ENCODE data around the gene LEFTY1. TPM values are rescaled to one million over a fixed set of nuclear protein-coding genes. Genes with fewer than 3 reads are reported as not detected.
A peak's percentile ranks its signal among the peaks of the same experiment; 100 is the strongest.

LEFTY1 gene
- total and polyA plus RNA-seq, 2 of the 13 experiments (the other 11 are each of a cell fraction or from before 2014, with no cell fraction given): 0.29 to 0.79 TPM

- intact Hi-C loops (cut with micrococcal nuclease; ENCODE audit: unreplicated experiment): loop anchor here (5.0 to 10.0 kb wide), 3 partner anchors 33 to 95 kb away; partner anchors contain the start of gene PYCR2
- in situ Hi-C loops (cut with HindIII; ENCODE audit: extremely low pct_ligation_motif_present, low pct_unique_long_range_greater_than_20kb): no loop called here
- TF ChIP-seq ZNF230 (CRISPR knock-in tag; IDR thresholded peaks at IDR 0.05) (0 out of 2 replicates have a peak, but pooled peaks have one; percentile 3), KDM1A (CRISPR knock-in tag; IDR thresholded peaks at IDR 0.05) (no peak)
- Histone ChIP-seq H3K4me2 (ENCODE audit: low read depth, low read length) (peak overlapping the region; percentile 100), H3K4me1 (ENCODE audit: insufficient read depth, low read length) (peaks cover 55% of the 10 kb centered on the region), H3K36me3 (replicated peaks in 1 of 2; ENCODE audit: control insufficient read depth in 1 of 2, insufficient read depth in 2 of 2, low read length in 2 of 2) (peaks cover 2 to 18% of the 10 kb centered on the region in 2 experiments; a peak in 4 of 5 replicates), H3K9me3 (ENCODE audit: low read length) (no peaks in the 10 kb centered on the region), H3K79me2 (ENCODE audit: insufficient read depth, low read length) (peaks cover 37% of the 10 kb centered on the region), H2AFZ (ENCODE audit: low read length) (no peak overlapping the region), H3K4me3 (replicated peaks in 1 of 3; ENCODE audit: insufficient read depth in 1 of 3, low read depth in 2 of 3, low read length in 3 of 3) (peak overlapping the region in 1 of 3 experiments; percentile 93; a peak in 2 of 6 replicates), H3K9ac (ENCODE audit: insufficient read depth, low read depth, low read length) (peak overlapping the region; percentile 88), H4K20me1 (ENCODE audit: insufficient read depth, low read length) (peaks cover 20% of the 10 kb centered on the region), H3K27me3 (ENCODE audit: control insufficient read depth in 1 of 2, insufficient read depth in 2 of 2, low read length in 2 of 2) (no peaks in the 10 kb centered on the region; a peak in 1 of 5 replicates), H3K27ac (ENCODE audit: extremely low read length, insufficient read depth, low read length) (peak overlapping the region; percentile 80)
- WGBS (ENCODE audit: low lambda C conversion rate): 58% methylated on average over 5 of the region's 8 CpGs
- no TSS peak for BruUV-seq (replicated peaks)
- DNase-seq (ENCODE audit: low spot score): peak; percentile 21
- ATAC-seq: no peak
- FAIRE-seq: no peak
- ChIA-PET POLR2A (interaction anchor here (3.9 to 4.6 kb wide), 3 partner anchors 11 to 68 kb away, joined by 28 to 42 read pairs (median 29); partner anchors contain the start of genes EPHX1, LEFTY1 and PYCR2), CTCF (ENCODE audit: low intra/inter-chr PET ratio, low total read pairs) (interaction anchor here (1.2 kb wide), 1 partner anchor 405 kb away, joined by 3 read pairs; no protein-coding TSS in a partner anchor)
Observed at GRCh38 chr1:225879521-225880221, 9.3 kb downstream of the LEFTY1 start.

- WGBS (ENCODE audit: low lambda C conversion rate): 21% methylated on average over 4 of the region's 4 CpGs
- POLR2A ChIA-PET: interaction anchor here (0.9 to 1.2 kb wide), 4 partner anchors 8 to 66 kb away, joined by 3 to 6 read pairs (median 4); partner anchors contain the start of gene PYCR2
- intact Hi-C loops (cut with micrococcal nuclease; ENCODE audit: unreplicated experiment): loop anchor here (5.0 kb wide), 1 partner anchor 34 kb away; no protein-coding TSS in a partner anchor
- TF ChIP-seq FOXA3 (CRISPR knock-in tag; IDR thresholded peaks at IDR 0.05): peak; percentile 62
- no peak for TF ChIP-seq BHLHE40 (IDR thresholded peaks at IDR 0.05; ENCODE audit: low read length)
- peak; percentile 75 for TF ChIP-seq RXRB (CRISPR knock-in tag; IDR thresholded peaks at IDR 0.05; ENCODE audit: borderline replicate concordance)
- TF ChIP-seq ZNF567 (CRISPR knock-in tag; IDR thresholded peaks at IDR 0.05; ENCODE audit: borderline replicate concordance): no peak
- no peak for TF ChIP-seq ZNF598 (CRISPR knock-in tag; IDR thresholded peaks at IDR 0.05; ENCODE audit: borderline replicate concordance)
- no peak for TF ChIP-seq YEATS4 (CRISPR knock-in tag; IDR thresholded peaks at IDR 0.05; ENCODE audit: borderline replicate concordance)
- no peak for TF ChIP-seq RFX5 (IDR thresholded peaks at IDR 0.05; ENCODE audit: low read depth, low read length)
- TF ChIP-seq ZNF646 (CRISPR knock-in tag; IDR thresholded peaks at IDR 0.05): no peak
- TF ChIP-seq ZNF619 (CRISPR knock-in tag; IDR thresholded peaks at IDR 0.05): no peak
Observed at GRCh38 chr1:225878282-225878681, 10.7 kb downstream of the LEFTY1 start.

More at GRCh38 chr1:225878282-225878681, 10.7 kb downstream of the LEFTY1 start:
- Histone ChIP-seq H3K79me2 (ENCODE audit: insufficient read depth, low read length) (peaks cover 37% of the 10 kb centered on the region), H3K27ac (ENCODE audit: extremely low read length, insufficient read depth, low read length) (peak overlapping the region; percentile 6), H3K4me2 (ENCODE audit: low read depth, low read length) (peak overlapping the region; percentile 100), H3K36me3 (replicated peaks in 1 of 2; ENCODE audit: control insufficient read depth in 1 of 2, insufficient read depth in 2 of 2, low read length in 2 of 2) (peaks cover 8 to 30% of the 10 kb centered on the region in 2 experiments), H3K9me3 (ENCODE audit: low read length) (no peaks in the 10 kb centered on the region), H3K4me1 (ENCODE audit: insufficient read depth, low read length) (peaks cover 47% of the 10 kb centered on the region), H3K4me3 (replicated peaks in 1 of 3; ENCODE audit: insufficient read depth in 1 of 3, low read depth in 2 of 3, low read length in 3 of 3) (no peak overlapping the region), H3K27me3 (ENCODE audit: control insufficient read depth in 1 of 2, insufficient read depth in 2 of 2, low read length in 2 of 2) (no peaks in the 10 kb centered on the region; a peak in 1 of 5 replicates), H3K9ac (ENCODE audit: insufficient read depth, low read depth, low read length) (no peak overlapping the region), H2AFZ (ENCODE audit: low read length) (no peak overlapping the region), H4K20me1 (ENCODE audit: insufficient read depth, low read length) (peaks cover 20% of the 10 kb centered on the region)
- CTCF ChIA-PET (ENCODE audit: low intra/inter-chr PET ratio, low total read pairs): interaction anchor here (0.6 to 1.8 kb wide), 2 partner anchors 33 to 404 kb away, joined by 3 to 5 read pairs; no protein-coding TSS in a partner anchor
- peak; percentile 33 for ATAC-seq
- no TSS peak for BruUV-seq (replicated peaks)
- FAIRE-seq: peak; percentile 83
- peak; percentile 55 for DNase-seq (ENCODE audit: low spot score)
- in situ Hi-C loops (cut with HindIII; ENCODE audit: extremely low pct_ligation_motif_present, low pct_unique_long_range_greater_than_20kb): no loop called here
